ENCODE data around the gene INPP5F. TPM values are rescaled to one million over a fixed set of nuclear protein-coding genes. Genes with fewer than 3 reads are reported as not detected.

Gene INPP5F
- total and polyA plus RNA-seq, 2 donors (not counting 1 experiment from before 2014, with no cell fraction given) = 11.2 to 37.5 TPM

DNA sequence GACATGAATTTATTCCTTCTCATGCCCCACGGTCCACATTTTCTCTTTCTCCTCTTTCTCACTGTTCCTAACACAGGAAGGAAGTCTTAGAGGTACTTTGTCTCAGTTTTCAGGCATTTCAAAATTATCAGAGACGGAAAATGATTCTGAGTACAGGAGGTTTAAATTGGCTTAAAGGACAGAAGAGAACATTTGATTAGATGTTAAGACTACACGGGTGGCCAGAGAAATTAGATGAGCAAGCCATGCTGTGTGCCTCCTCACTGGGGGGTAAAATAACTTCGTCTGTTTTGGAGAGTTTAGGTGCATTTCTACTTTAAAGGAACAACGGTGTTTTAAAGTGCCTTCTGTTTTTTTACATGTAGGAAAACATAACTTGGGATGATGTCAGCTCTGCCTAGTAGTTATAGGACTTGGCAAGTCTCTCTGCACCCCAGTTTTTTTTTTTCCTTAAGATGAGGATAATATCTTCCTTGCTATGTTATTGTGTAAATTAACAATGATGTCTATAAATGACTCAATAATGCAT, 79.9 kb downstream of the INPP5F start:
- no peak overlapping the region for H3K9ac ChIP-seq (ENCODE audit: low read length)
- no peaks in the 10 kb centered on the region for H3K27me3 ChIP-seq (replicated peaks in 1 of 4; ENCODE audit: control extremely low read depth in 1 of 4, control insufficient read depth in 3 of 4, insufficient read depth in 4 of 4, low read length in 3 of 4)
- ChIA-PET CTCF (interaction anchor here (1.1 kb wide), 1 partner anchor 118 kb away, joined by 5 read pairs; no protein-coding TSS in a partner anchor), POLR2A (no interaction called here)
- H3K4me1 ChIP-seq (ENCODE audit: control insufficient read depth in 2 of 2, insufficient read depth in 2 of 2, low read length in 2 of 2) = peaks cover 0 to 4% of the 10 kb centered on the region in 2 donors
- H3K4me1 Mint-ChIP-seq = peaks cover 23% of the 10 kb centered on the region
- H2AFZ ChIP-seq (ENCODE audit: insufficient read depth, low read depth, low read length, poor library complexity, severe bottlenecking) = no peak overlapping the region
- no peaks in the 10 kb centered on the region for H3K9me3 Mint-ChIP-seq (ENCODE audit: insufficient read depth)
- no peak for ATAC-seq (ENCODE audit: low read depth)
- no peak overlapping the region for H3K27ac Mint-ChIP-seq
- no peak overlapping the region for H3K27ac ChIP-seq (ENCODE audit: low read length in 2 of 2)
- H3K9me3 ChIP-seq (ENCODE audit: control extremely low read depth in 1 of 3, control insufficient read depth in 2 of 3, insufficient read depth in 1 of 3, low read length in 2 of 3) = no peaks in the 10 kb centered on the region
- TF ChIP-seq EZH2 (IDR thresholded peaks at IDR 0.05; ENCODE audit: borderline replicate concordance, insufficient read depth, low read depth, low read length, poor library complexity, severe bottlenecking) = no peak
- TF ChIP-seq, protein P1, sequence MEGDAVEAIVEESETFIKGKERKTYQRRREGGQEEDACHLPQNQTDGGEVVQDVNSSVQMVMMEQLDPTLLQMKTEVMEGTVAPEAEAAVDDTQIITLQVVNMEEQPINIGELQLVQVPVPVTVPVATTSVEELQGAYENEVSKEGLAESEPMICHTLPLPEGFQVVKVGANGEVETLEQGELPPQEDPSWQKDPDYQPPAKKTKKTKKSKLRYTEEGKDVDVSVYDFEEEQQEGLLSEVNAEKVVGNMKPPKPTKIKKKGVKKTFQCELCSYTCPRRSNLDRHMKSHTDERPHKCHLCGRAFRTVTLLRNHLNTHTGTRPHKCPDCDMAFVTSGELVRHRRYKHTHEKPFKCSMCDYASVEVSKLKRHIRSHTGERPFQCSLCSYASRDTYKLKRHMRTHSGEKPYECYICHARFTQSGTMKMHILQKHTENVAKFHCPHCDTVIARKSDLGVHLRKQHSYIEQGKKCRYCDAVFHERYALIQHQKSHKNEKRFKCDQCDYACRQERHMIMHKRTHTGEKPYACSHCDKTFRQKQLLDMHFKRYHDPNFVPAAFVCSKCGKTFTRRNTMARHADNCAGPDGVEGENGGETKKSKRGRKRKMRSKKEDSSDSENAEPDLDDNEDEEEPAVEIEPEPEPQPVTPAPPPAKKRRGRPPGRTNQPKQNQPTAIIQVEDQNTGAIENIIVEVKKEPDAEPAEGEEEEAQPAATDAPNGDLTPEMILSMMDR (IDR thresholded peaks at IDR 0.05) = no peak
- H3K4me3 Mint-ChIP-seq = no peak overlapping the region
- peaks cover 0 to 20% of the 10 kb centered on the region in 2 experiments for H3K36me3 ChIP-seq (replicated peaks in 1 of 2; ENCODE audit: control extremely low read depth in 1 of 2, control insufficient read depth in 1 of 2, extremely low read depth in 1 of 2, insufficient read depth in 2 of 2, low read length in 1 of 2)
- DNase-seq = no peak
- 75% methylated on average over 3 of the region's 5 CpGs for WGBS (ENCODE audit: insufficient coverage)
- no peaks in the 10 kb centered on the region for H4K20me1 ChIP-seq (ENCODE audit: control insufficient read depth, insufficient read depth, low read length, poor library complexity, severe bottlenecking)
- no peak overlapping the region for H3K4me2 ChIP-seq (replicated peaks; ENCODE audit: low read depth, low read length, poor library complexity, severe bottlenecking)
- H3K4me3 ChIP-seq (ENCODE audit: control extremely low read depth in 1 of 5, extremely low read depth in 1 of 5, insufficient read depth in 1 of 5, low read depth in 2 of 5, low read length in 4 of 5) = no peak overlapping the region
- H3K79me2 ChIP-seq (ENCODE audit: control insufficient read depth, insufficient read depth, low read length) = no peaks in the 10 kb centered on the region
- no peaks in the 10 kb centered on the region for H3K27me3 Mint-ChIP-seq
- intact Hi-C loops (cut with micrococcal nuclease) = loop anchor here (10.0 kb wide), 1 partner anchor 51 kb away; no protein-coding TSS in a partner anchor

DNA sequence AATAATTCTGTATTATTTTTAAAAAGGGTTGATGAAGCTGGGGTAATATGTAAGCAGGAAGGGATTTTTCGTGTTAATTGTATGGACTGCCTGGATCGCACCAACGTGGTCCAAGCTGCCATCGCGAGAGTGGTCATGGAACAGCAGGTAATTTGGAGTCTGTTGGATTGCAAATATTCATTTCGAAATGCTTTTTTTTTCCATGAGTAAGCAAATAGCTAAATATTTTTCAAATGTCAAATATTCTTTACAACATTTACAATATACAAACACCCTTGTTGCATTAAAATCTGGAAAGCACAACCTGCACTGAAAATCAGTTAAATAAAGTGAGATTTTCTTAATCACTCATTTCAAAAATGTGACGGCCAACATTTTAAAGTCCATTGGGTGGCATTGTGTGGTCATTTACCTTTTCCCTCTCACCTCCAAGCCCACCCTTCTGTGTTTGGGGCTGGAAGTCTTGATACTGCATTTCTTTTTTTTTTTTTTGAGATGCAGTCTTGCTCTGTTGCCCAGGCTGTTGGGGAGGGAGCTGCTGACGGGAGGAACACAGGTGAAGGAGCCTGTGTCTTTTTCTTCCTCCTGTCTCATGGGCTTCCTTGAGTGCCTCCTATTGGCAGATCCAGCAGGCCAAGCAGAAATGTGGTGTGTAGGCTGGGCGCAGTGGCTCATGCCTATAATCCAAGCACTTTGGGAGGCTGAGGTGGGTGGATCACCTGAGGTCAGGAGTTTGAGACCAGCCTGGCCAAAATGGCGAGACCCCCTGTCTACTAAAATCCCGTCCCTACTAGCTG, 80.7 kb downstream of the INPP5F start:
- H3K4me1 ChIP-seq (ENCODE audit: control insufficient read depth in 2 of 2, insufficient read depth in 2 of 2, low read length in 2 of 2) = peaks cover 0 to 4% of the 10 kb centered on the region in 2 donors
- DNase-seq (no peak), ATAC-seq (ENCODE audit: low read depth) (no peak)
- H3K4me3 ChIP-seq (ENCODE audit: control extremely low read depth in 1 of 5, extremely low read depth in 1 of 5, insufficient read depth in 1 of 5, low read depth in 2 of 5, low read length in 4 of 5) = no peak overlapping the region
- no peak overlapping the region for H3K27ac ChIP-seq (ENCODE audit: low read length in 2 of 2)
- H2AFZ ChIP-seq (ENCODE audit: insufficient read depth, low read depth, low read length, poor library complexity, severe bottlenecking) = no peak overlapping the region
- 80% methylated on average over 4 of the region's 11 CpGs for WGBS (ENCODE audit: insufficient coverage)
- no peak for TF ChIP-seq EZH2 (IDR thresholded peaks at IDR 0.05; ENCODE audit: borderline replicate concordance, insufficient read depth, low read depth, low read length, poor library complexity, severe bottlenecking)
- TF ChIP-seq, protein P1 (IDR thresholded peaks at IDR 0.05) = no peak
- Mint-ChIP-seq H3K27ac (no peak overlapping the region), H3K4me3 (no peak overlapping the region), H3K4me1 (peaks cover 17% of the 10 kb centered on the region), H3K27me3 (no peaks in the 10 kb centered on the region), H3K9me3 (ENCODE audit: insufficient read depth) (no peaks in the 10 kb centered on the region)
- H3K36me3 ChIP-seq (replicated peaks in 1 of 2; ENCODE audit: control extremely low read depth in 1 of 2, control insufficient read depth in 1 of 2, extremely low read depth in 1 of 2, insufficient read depth in 2 of 2, low read length in 1 of 2) = peaks cover 0 to 20% of the 10 kb centered on the region in 2 experiments
- H3K9me3 ChIP-seq (ENCODE audit: control extremely low read depth in 1 of 3, control insufficient read depth in 2 of 3, insufficient read depth in 1 of 3, low read length in 2 of 3) = no peaks in the 10 kb centered on the region
- H3K27me3 ChIP-seq (replicated peaks in 1 of 4; ENCODE audit: control extremely low read depth in 1 of 4, control insufficient read depth in 3 of 4, insufficient read depth in 4 of 4, low read length in 3 of 4) = no peaks in the 10 kb centered on the region
- no peaks in the 10 kb centered on the region for H3K79me2 ChIP-seq (ENCODE audit: control insufficient read depth, insufficient read depth, low read length)
- H3K4me2 ChIP-seq (replicated peaks; ENCODE audit: low read depth, low read length, poor library complexity, severe bottlenecking) = no peak overlapping the region
- intact Hi-C loops (cut with micrococcal nuclease) = loop anchor here (10.0 kb wide), 1 partner anchor 52 kb away; no protein-coding TSS in a partner anchor
- no peak overlapping the region for H3K9ac ChIP-seq (ENCODE audit: low read length)
- CTCF ChIA-PET = no interaction called here
- H4K20me1 ChIP-seq (ENCODE audit: control insufficient read depth, insufficient read depth, low read length, poor library complexity, severe bottlenecking) = no peaks in the 10 kb centered on the region
- POLR2A ChIA-PET = interaction anchor here (0.7 kb wide), 1 partner anchor 43 kb away, joined by 3 read pairs; no protein-coding TSS in a partner anchor

All from B cell (primary cell).